Testis (tissue), 2 donors: Measurements from ENCODE around the gene PI4KA.

ENCODE experiments used
- POLR2A ChIP-seq: fragments of 450-650 bp; IDR thresholded peaks from one replicate; pipeline ENCODE4 v1.6.1; 2017; ENCODE audit warnings: antibody characterized with exemption, mild to moderate bottlenecking, moderate library complexity
- TF ChIP-seq, protein P1 (sequence below), 3 experiments: fragments of 450-650 bp in 2 of 3; fragments of 200-600 bp in 1 of 3; sonication (generic) in 1 of 3; IDR thresholded peaks; one replicate each; pipeline ENCODE4 v1.5.1; 2016 to 2019; ENCODE audit warnings: antibody characterized with exemption in 3 of 3, mild to moderate bottlenecking in 2 of 3, moderate library complexity in 1 of 3

DNA sequence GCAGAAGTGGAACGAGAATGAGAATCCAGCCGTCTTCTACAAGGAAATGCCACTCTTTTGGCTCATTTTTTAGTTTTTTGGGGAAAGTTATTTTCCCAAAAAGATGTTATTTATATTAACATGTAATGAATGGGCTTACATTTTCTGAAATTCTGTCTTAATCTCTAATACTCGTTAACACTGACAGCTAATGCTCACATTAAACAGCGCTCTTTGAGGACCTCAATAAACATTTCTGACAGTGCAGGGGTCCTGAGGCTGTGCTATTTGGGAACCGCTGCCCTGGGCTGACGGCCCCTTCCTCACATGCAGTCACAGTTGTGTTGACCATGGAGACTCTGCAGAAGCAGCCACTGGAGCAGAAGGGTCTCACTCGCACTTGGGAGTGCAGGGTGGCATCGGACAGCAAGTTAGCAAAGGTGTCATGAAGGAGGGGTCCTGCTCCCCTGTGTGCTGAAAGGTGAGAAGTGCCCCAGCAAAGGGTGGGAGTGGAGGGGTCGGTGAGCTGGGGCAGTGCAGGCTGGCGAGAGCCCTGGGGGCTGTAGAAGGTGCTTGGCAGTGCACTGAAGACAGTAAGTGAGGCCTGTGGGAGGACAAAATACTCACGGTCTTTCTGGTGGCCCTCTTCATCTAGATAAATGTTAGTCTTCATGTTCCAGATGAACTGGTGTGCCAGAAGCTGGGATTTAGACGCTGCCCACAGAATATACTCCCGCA is 137.8 kb downstream of the PI4KA start:
- TF ChIP-seq, protein P1, sequence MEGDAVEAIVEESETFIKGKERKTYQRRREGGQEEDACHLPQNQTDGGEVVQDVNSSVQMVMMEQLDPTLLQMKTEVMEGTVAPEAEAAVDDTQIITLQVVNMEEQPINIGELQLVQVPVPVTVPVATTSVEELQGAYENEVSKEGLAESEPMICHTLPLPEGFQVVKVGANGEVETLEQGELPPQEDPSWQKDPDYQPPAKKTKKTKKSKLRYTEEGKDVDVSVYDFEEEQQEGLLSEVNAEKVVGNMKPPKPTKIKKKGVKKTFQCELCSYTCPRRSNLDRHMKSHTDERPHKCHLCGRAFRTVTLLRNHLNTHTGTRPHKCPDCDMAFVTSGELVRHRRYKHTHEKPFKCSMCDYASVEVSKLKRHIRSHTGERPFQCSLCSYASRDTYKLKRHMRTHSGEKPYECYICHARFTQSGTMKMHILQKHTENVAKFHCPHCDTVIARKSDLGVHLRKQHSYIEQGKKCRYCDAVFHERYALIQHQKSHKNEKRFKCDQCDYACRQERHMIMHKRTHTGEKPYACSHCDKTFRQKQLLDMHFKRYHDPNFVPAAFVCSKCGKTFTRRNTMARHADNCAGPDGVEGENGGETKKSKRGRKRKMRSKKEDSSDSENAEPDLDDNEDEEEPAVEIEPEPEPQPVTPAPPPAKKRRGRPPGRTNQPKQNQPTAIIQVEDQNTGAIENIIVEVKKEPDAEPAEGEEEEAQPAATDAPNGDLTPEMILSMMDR (IDR thresholded peaks at IDR 0.05) = no peak
- no peak for TF ChIP-seq POLR2A
